SK-N-SH (cell line): Measurements from ENCODE around the gene SPATA13. TPM values are rescaled to one million over a fixed set of nuclear protein-coding genes. Genes with fewer than 3 reads are reported as not detected.
A peak's percentile ranks its signal among the peaks of the same experiment; 100 is the strongest.

ENCODE experiments used
- CTCF ChIA-PET: fragments of 300-600, 350-600 bp; formaldehyde crosslinking; extraction: SDS; loops from one replicate; lab custom pipeline; 2021; lab: Yijun Ruan, JAX
- POLR2A ChIA-PET: fragments of 350-600 bp; sonication (Branson Sonifier 250); formaldehyde crosslinking; extraction: SDS; loops from one replicate; lab custom pipeline; 2020; ENCODE audit warnings: antibody characterized with exemption, inconsistent platforms; lab: Yijun Ruan, JAX
- DNase-seq: peaks from one replicate; pipeline ENCODE4 v3.0.0; 2012
- H2AFZ ChIP-seq: fragments of 200-600 bp; sonication (generic); 2 replicates; pipeline ENCODE4 v1.8.1; 2016; ENCODE audit warnings: antibody characterized with exemption, mild to moderate bottlenecking, low read depth
- H3F3A ChIP-seq: fragments of 200-600 bp; sonication (generic); replicated peaks from 2 replicates; pipeline ENCODE3; 2016; ENCODE audit warnings: antibody characterized with exemption, mild to moderate bottlenecking; ENCODE audit not compliant: insufficient read depth
- H3K27ac ChIP-seq, 2 experiments: fragments of 200-500 bp in 1 of 2; fragments of 200-600 bp in 1 of 2; sonication (Bioruptor generic) in 1 of 2; sonication (generic), shearing (Covaris generic) in 1 of 2; 2 replicates each; pipeline versions ENCODE4 v1.5.1 to v1.6.1; 2014 to 2016; ENCODE audit warnings: low read depth in 2 of 2, inconsistent platforms in 1 of 2, low read length in 1 of 2, mild to moderate bottlenecking in 1 of 2, mixed read lengths in 1 of 2
- H3K27me3 ChIP-seq: fragments of 200-600 bp; sonication (generic), shearing (Covaris generic); 2 replicates; pipeline ENCODE4 v1.6.1; 2016; ENCODE audit warnings: mixed run types; ENCODE audit not compliant: insufficient read depth
- H3K36me3 ChIP-seq, 2 experiments: fragments of 200-500 bp in 1 of 2; fragments of 200-600 bp in 1 of 2; sonication (Bioruptor generic) in 1 of 2; sonication (generic) in 1 of 2; replicated peaks in 1 of 2; 2 replicates each; pipeline versions ENCODE3 to v1.5.1; 2014 to 2016; ENCODE audit warnings: low read length in 1 of 2, mild to moderate bottlenecking in 1 of 2; ENCODE audit not compliant: insufficient read depth in 2 of 2, control insufficient read depth in 1 of 2
- H3K4me1 ChIP-seq, 2 experiments: fragments of 200-500 bp in 1 of 2; fragments of 200-600 bp in 1 of 2; sonication (Bioruptor generic) in 1 of 2; sonication (generic), shearing (Covaris generic) in 1 of 2; 2 replicates each; pipeline versions ENCODE4 v1.5.1 to v1.6.1; 2014 to 2016; ENCODE audit warnings: low read depth in 1 of 2, low read length in 1 of 2, mixed run types in 1 of 2; ENCODE audit not compliant: insufficient read depth in 2 of 2, control insufficient read depth in 1 of 2
- H3K4me2 ChIP-seq: fragments of 200-600 bp; sonication (generic), shearing (Covaris generic); 2 replicates; pipeline ENCODE4 v1.6.1; 2017; ENCODE audit warnings: mixed run types
- H3K4me3 ChIP-seq, 2 experiments: fragments of 200-500 bp in 1 of 2; fragments of 200-600 bp in 1 of 2; sonication (Bioruptor generic) in 1 of 2; sonication (generic), shearing (Covaris generic) in 1 of 2; 2 replicates each; pipeline versions ENCODE4 v1.5.1 to v1.8.1; 2014 to 2016; ENCODE audit warnings: low read depth in 2 of 2, inconsistent platforms in 1 of 2, low read length in 1 of 2, mild to moderate bottlenecking in 1 of 2, mixed read lengths in 1 of 2, moderate library complexity in 1 of 2
- H3K79me2 ChIP-seq: fragments of 200-600 bp; sonication (generic); 2 replicates; pipeline ENCODE4 v1.8.1; 2017; ENCODE audit warnings: mild to moderate bottlenecking; ENCODE audit not compliant: insufficient read depth
- H3K9ac ChIP-seq: fragments of 200-600 bp; sonication (generic); 2 replicates; pipeline ENCODE4 v1.6.1; 2017; ENCODE audit warnings: mixed run types
- H3K9me2 ChIP-seq: fragments of 200-600 bp; sonication (generic); 2 replicates; pipeline ENCODE4 v1.6.1; 2017; ENCODE audit warnings: mixed run types
- H3K9me3 ChIP-seq: fragments of 200-600 bp; sonication (generic); 2 replicates; pipeline ENCODE4 v1.6.1; 2017; ENCODE audit warnings: mixed run types, mild to moderate bottlenecking, moderate library complexity
- H4K20me1 ChIP-seq: fragments of 200-600 bp; sonication (generic); 2 replicates; pipeline ENCODE4 v1.6.1; 2017; ENCODE audit warnings: mild to moderate bottlenecking, mixed run types; ENCODE audit not compliant: insufficient read depth
- ELF1 ChIP-seq: IDR thresholded peaks from 2 replicates; pipeline ENCODE4 v1.4.0; 2012
- EP300 ChIP-seq, 2 experiments: IDR thresholded peaks; 2 replicates each; pipeline versions ENCODE4 v1.4.0 to v1.6.1; 2012; ENCODE audit warnings: borderline replicate concordance in 1 of 2, low read depth in 1 of 2, low read length in 1 of 2
- EZH2phosphoT487 ChIP-seq: fragments of 200-600 bp; sonication (generic); IDR thresholded peaks from 2 replicates; pipeline ENCODE4 v1.6.1; 2017; ENCODE audit warnings: low read depth, mixed run types, mild to moderate bottlenecking, antibody characterized with exemption, moderate library complexity, borderline replicate concordance
- FOSL2 ChIP-seq: IDR thresholded peaks from 2 replicates; pipeline ENCODE4 v1.4.0; 2012; ENCODE audit warnings: low read depth, mild to moderate bottlenecking, moderate library complexity, borderline replicate concordance
- FOXJ3 ChIP-seq: sonication (generic); formaldehyde crosslinking; IDR thresholded peaks from 2 replicates; pipeline ENCODE4 v1.5.1; 2020; ENCODE audit warnings: mild to moderate bottlenecking, missing genetic modification reagents
- GABPA ChIP-seq: IDR thresholded peaks from 2 replicates; pipeline ENCODE4 v1.4.0; 2012; ENCODE audit warnings: low read depth, mild to moderate bottlenecking
- GATA2 ChIP-seq: sonication (generic); formaldehyde crosslinking; IDR thresholded peaks from 2 replicates; pipeline ENCODE4 v1.5.0; 2020; ENCODE audit warnings: mild to moderate bottlenecking, missing genetic modification reagents
- MAX ChIP-seq: IDR thresholded peaks from 2 replicates; pipeline ENCODE4 v1.4.0; 2012; ENCODE audit warnings: low read depth
- MXI1 ChIP-seq: IDR thresholded peaks from 2 replicates; pipeline ENCODE4 v1.6.1; 2012; ENCODE audit warnings: mild to moderate bottlenecking, low read depth, low read length, improper control_type of control experiment
- PBX3 ChIP-seq: IDR thresholded peaks from 2 replicates; pipeline ENCODE4; 2012
- RCOR1 ChIP-seq: fragments of 150-350 bp; IDR thresholded peaks from 2 replicates; pipeline ENCODE4 v1.6.1; 2017; ENCODE audit warnings: antibody characterized with exemption, low read length
- RFX5 ChIP-seq: IDR thresholded peaks from 2 replicates; pipeline ENCODE4 v1.6.1; 2012; ENCODE audit warnings: mild to moderate bottlenecking, improper control_type of control experiment, low read length
- RXRA ChIP-seq: IDR thresholded peaks from 2 replicates; pipeline ENCODE4 v1.4.0; 2012; ENCODE audit warnings: low read depth, mild to moderate bottlenecking, borderline replicate concordance
- TAF1 ChIP-seq: IDR thresholded peaks from 2 replicates; pipeline ENCODE4 v1.6.1; 2012; ENCODE audit warnings: low read depth, mild to moderate bottlenecking, low read length, moderate library complexity, borderline replicate concordance
- TCF12 ChIP-seq: IDR thresholded peaks from 2 replicates; pipeline ENCODE4 v1.4.0; 2012
- USF1 ChIP-seq: IDR thresholded peaks from 2 replicates; pipeline ENCODE4 v1.4.0; 2012; ENCODE audit warnings: low read depth, borderline replicate concordance
- USF2 ChIP-seq: fragments of 150-350 bp; IDR thresholded peaks from 2 replicates; pipeline ENCODE4 v1.6.1; 2017; ENCODE audit warnings: antibody characterized with exemption, low read length, low read depth, borderline replicate concordance
- WGBS: methylation state at CpG from one replicate; pipeline ENCODE4 v1.1.6; 2017; ENCODE audit warnings: low lambda C conversion rate; 5-methylcytosine and 5-hydroxymethylcytosine counted together
- polyA plus RNA-seq, 3 experiments: library from polyadenylated mRNA; depleted of rRNA; stranded (reverse); fragments of >200 nt; gene quantifications; 2 replicates each; pipeline ENCODE4 v1.2.3, GENCODE V29; 2012

Gene SPATA13
- polyA plus RNA-seq, 1 of the 3 experiments (the other 2 are of a cell fraction), result 4.3 TPM

- TF ChIP-seq RXRA (no peak), EZH2phosphoT487 (no peak), GABPA (no peak), GATA2 (CRISPR knock-in tag) (no peak), ELF1 (no peak), MAX (no peak), TAF1 (no peak), USF1 (no peak), EP300 (IDR thresholded peaks at IDR 0.05; ENCODE audit: borderline replicate concordance in 1 of 2, low read depth in 1 of 2, low read length in 1 of 2) (no peak), RCOR1 (no peak), PBX3 (no peak), FOXJ3 (CRISPR knock-in tag) (no peak)
- Histone ChIP-seq H3K9ac (no peak overlapping the region), H3K4me3 (no peak overlapping the region), H4K20me1 (no peaks in the 10 kb centered on the region; the same call in 1 of the 2 replicates), H3K36me3 (no peaks in the 10 kb centered on the region), H2AFZ (no peak overlapping the region), H3K9me2 (no peaks in the 10 kb centered on the region), H3K4me1 (peaks cover 4 to 21% of the 10 kb centered on the region in 2 experiments; a peak in 2 of 4 replicates), H3K9me3 (no peaks in the 10 kb centered on the region), H3K27me3 (no peaks in the 10 kb centered on the region), H3K79me2 (no peaks in the 10 kb centered on the region), H3K4me2 (no peak overlapping the region), H3F3A (no peaks in the 10 kb centered on the region), H3K27ac (0 out of 4 replicates have a peak overlapping the region, but pooled peaks of 1 of the 2 experiments have one; percentile 17)
- WGBS, result 89% methylated on average over 5 of the region's 5 CpGs
- ChIA-PET CTCF (interaction anchor here (1.0 kb wide), 1 partner anchor 70 kb away, joined by 3 read pairs; no protein-coding TSS in a partner anchor), POLR2A (no interaction called here)
- no peak for DNase-seq
Measured at GRCh38 chr13:24159357-24159756, 1.2 kb upstream of the SPATA13 start.

- H3K9me3 ChIP-seq, result no peaks in the 10 kb centered on the region
- H2AFZ ChIP-seq, result peak overlapping the region; percentile 93
- ChIA-PET POLR2A (interaction anchor here (0.7 kb wide), 1 partner anchor 121 kb away, joined by 3 read pairs; no protein-coding TSS in a partner anchor), CTCF (interaction anchor here (1.2 to 1.3 kb wide), 3 partner anchors 43 to 67 kb away, joined by 3 read pairs; no protein-coding TSS in a partner anchor)
- WGBS, result 23% methylated on average over 6 of the region's 43 CpGs
- no peaks in the 10 kb centered on the region for H3K27me3 ChIP-seq
- H3K9me2 ChIP-seq, result no peaks in the 10 kb centered on the region
- H3K4me2 ChIP-seq, result peak overlapping the region; percentile 98
- H3F3A ChIP-seq, result no peaks in the 10 kb centered on the region
- H3K36me3 ChIP-seq, result no peaks in the 10 kb centered on the region
- peak overlapping the region; percentile 72 to 84 for H3K4me3 ChIP-seq
- H4K20me1 ChIP-seq, result no peaks in the 10 kb centered on the region; the same call in 1 of the 2 replicates
- H3K4me1 ChIP-seq, result peaks cover 4 to 19% of the 10 kb centered on the region in 2 experiments; a peak in 2 of 4 replicates
- no peak overlapping the region; a peak in 1 of 4 replicates for H3K27ac ChIP-seq
- no peaks in the 10 kb centered on the region for H3K79me2 ChIP-seq
- TF ChIP-seq TCF12 (no peak), MXI1 (peak; percentile 65; the same call in 1 of the 2 replicates), USF2 (no peak), MAX (0 out of 2 replicates have a peak, but pooled peaks have one; percentile 8), FOSL2 (no peak), RFX5 (no peak)
- peak; percentile 65 for DNase-seq
- peak overlapping the region; percentile 69 for H3K9ac ChIP-seq
Measured at GRCh38 chr13:24161010-24161775, 673 bp downstream of the SPATA13 start.
